Mesendoderm (in vitro differentiated cells): Measurements from ENCODE around the gene STAT6.

Experiments used
- DNase-seq: peaks from one replicate; pipeline ENCODE4 v3.0.0; 2013
- H2AK5ac ChIP-seq: 2 replicates; pipeline ENCODE4 v1.6.1; 2013; ENCODE audit warnings: low read length, inconsistent platforms
- H2BK120ac ChIP-seq: 2 replicates; pipeline ENCODE4 v1.6.1; 2013; ENCODE audit warnings: low read depth, mild to moderate bottlenecking, low read length, moderate library complexity, mixed read lengths
- H2BK15ac ChIP-seq: replicated peaks from 2 replicates; pipeline ENCODE4 v1.6.1; 2013; ENCODE audit warnings: low read depth, mild to moderate bottlenecking, moderate library complexity
- H2BK5ac ChIP-seq: 2 replicates; pipeline ENCODE4 v1.6.1; 2013; ENCODE audit warnings: low read length, inconsistent platforms
- H3K18ac ChIP-seq: 2 replicates; pipeline ENCODE4 v1.6.1; 2013; ENCODE audit warnings: mild to moderate bottlenecking, low read length, mixed read lengths
- H3K23ac ChIP-seq: one replicate; pipeline ENCODE4 v1.6.1; 2013; ENCODE audit warnings: low read length
- H3K27ac ChIP-seq: 2 replicates; pipeline ENCODE4 v1.5.1; 2013; ENCODE audit warnings: low read depth, mild to moderate bottlenecking, inconsistent platforms, low read length, moderate library complexity
- H3K27me3 ChIP-seq: 2 replicates; pipeline ENCODE4 v1.6.1; 2013; ENCODE audit warnings: low read length, control low read depth, mild to moderate bottlenecking, inconsistent platforms; ENCODE audit not compliant: insufficient read depth, poor library complexity
- H3K36me3 ChIP-seq: 2 replicates; pipeline ENCODE4 v1.6.1; 2013; ENCODE audit warnings: low read length, inconsistent platforms; ENCODE audit not compliant: control insufficient read depth, insufficient read depth
- H3K4ac ChIP-seq: one replicate; pipeline ENCODE4 v1.6.1; 2013; ENCODE audit warnings: low read depth, mild to moderate bottlenecking, low read length, moderate library complexity
- H3K4me1 ChIP-seq: 2 replicates; pipeline ENCODE4 v1.6.1; 2013; ENCODE audit warnings: low read depth, low read length, inconsistent platforms; ENCODE audit not compliant: control insufficient read depth
- H3K4me2 ChIP-seq: 2 replicates; pipeline ENCODE4 v1.6.1; 2013; ENCODE audit warnings: low read length
- H3K4me3 ChIP-seq: 2 replicates; pipeline ENCODE4 v1.5.1; 2013; ENCODE audit warnings: mild to moderate bottlenecking, low read length
- H3K56ac ChIP-seq: one replicate; pipeline ENCODE4 v1.6.1; 2013; ENCODE audit warnings: low read length
- H3K79me1 ChIP-seq: 2 replicates; pipeline ENCODE4 v1.6.1; 2013; ENCODE audit warnings: low read length, inconsistent platforms
- H3K79me2 ChIP-seq: 2 replicates; pipeline ENCODE4 v1.6.1; 2013; ENCODE audit warnings: mild to moderate bottlenecking, low read length; ENCODE audit not compliant: control insufficient read depth, insufficient read depth
- H3K9ac ChIP-seq: 2 replicates; pipeline ENCODE4 v1.6.1; 2013; ENCODE audit warnings: low read length, inconsistent platforms
- H4K5ac ChIP-seq: one replicate; pipeline ENCODE4 v1.6.1; 2013; ENCODE audit warnings: low read length
- H4K8ac ChIP-seq: one replicate; pipeline ENCODE4 v1.6.1; 2013; ENCODE audit warnings: low read depth, mild to moderate bottlenecking, control low read depth, low read length, moderate library complexity
- WGBS: extraction: QIAGEN DNeasy Blood & Tissue Kit; methylation state at CpG from one replicate; pipeline ENCODE4 v1.1.7; 2013; ENCODE audit warnings: low lambda C conversion rate, missing lambda C conversion rate; ENCODE audit not compliant: insufficient coverage; ENCODE audit errors: extremely low coverage; 5-methylcytosine and 5-hydroxymethylcytosine counted together

Gene STAT6

GRCh38 chr12:57046086-57046791 is 64.9 kb downstream of the STAT6 start:
- Histone ChIP-seq H3K56ac (no peak overlapping the region), H2BK15ac (no peak overlapping the region), H3K9ac (no peak overlapping the region), H3K36me3 (no peaks in the 10 kb centered on the region), H3K4me2 (no peak overlapping the region), H3K4me1 (no peaks in the 10 kb centered on the region), H3K27me3 (peaks cover 2% of the 10 kb centered on the region), H3K79me2 (no peaks in the 10 kb centered on the region), H3K23ac (no peak overlapping the region), H4K8ac (no peak overlapping the region), H2BK120ac (no peak overlapping the region), H2AK5ac (no peak overlapping the region), H3K27ac (no peak overlapping the region), H3K79me1 (no peaks in the 10 kb centered on the region), H3K4ac (no peak overlapping the region), H4K5ac (no peak overlapping the region), H2BK5ac (no peak overlapping the region), H3K18ac (no peak overlapping the region), H3K4me3 (no peak overlapping the region)
- no CpG with 5 or more reads among the region's 6 CpGs for WGBS
- no peak for DNase-seq
